HG03159 (cell line): ENCODE results near the gene SNRNP40.
"Not testable (repeated sequence)": the region's sequence is repeated elsewhere in the genome, so short reads cannot be mapped to it uniquely, and the experiment has no call there.

ENCODE experiments used
- ATAC-seq: cut with Tn5 transposase; IDR thresholded peaks from one replicate; pipeline ENCODE4 v1.9.1; 2021; ENCODE audit warnings: mild to moderate bottlenecking, moderate library complexity; ENCODE audit not compliant: unreplicated experiment

The SNRNP40 gene

DNA sequence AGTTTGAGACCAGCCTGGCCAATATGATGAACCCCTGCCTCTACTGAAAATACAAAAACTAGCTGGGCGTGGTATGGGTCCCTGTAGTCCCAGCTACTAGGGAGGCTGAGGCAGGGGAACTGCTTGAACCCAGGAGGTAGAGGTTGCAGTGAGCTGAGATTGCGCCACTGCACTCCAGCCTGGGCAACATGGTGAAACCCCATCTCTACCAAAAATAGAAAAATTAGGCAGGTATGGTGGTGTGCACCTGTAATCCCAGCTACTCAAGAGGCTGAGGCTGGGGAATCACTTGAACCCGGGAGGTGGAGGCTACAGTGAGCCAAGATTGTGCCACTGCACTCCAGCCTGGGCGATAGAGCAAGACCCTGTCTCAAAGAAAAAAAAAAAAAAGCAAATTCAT, 8.8 kb downstream of the SNRNP40 start:
- not testable (repeated sequence) for ATAC-seq

DNA sequence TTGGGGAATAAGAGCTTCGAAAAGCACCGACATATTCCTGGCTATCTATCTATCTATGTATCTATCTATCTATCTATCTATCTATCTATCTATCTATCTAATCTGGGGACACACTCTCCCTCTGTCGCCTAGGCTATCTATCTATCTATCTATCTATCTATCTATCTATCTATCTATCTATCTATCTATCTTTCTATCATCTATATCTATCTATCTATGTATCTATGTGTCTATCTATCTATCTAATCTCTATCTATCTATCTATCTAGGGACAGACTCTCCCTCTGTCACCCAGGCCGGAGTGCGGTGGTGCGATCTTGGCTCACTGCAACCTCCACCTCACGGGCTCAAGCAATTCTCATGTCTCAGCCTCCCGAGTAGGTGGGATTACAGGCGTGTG, 14.2 kb downstream of the SNRNP40 start:
- not testable (repeated sequence) for ATAC-seq

DNA sequence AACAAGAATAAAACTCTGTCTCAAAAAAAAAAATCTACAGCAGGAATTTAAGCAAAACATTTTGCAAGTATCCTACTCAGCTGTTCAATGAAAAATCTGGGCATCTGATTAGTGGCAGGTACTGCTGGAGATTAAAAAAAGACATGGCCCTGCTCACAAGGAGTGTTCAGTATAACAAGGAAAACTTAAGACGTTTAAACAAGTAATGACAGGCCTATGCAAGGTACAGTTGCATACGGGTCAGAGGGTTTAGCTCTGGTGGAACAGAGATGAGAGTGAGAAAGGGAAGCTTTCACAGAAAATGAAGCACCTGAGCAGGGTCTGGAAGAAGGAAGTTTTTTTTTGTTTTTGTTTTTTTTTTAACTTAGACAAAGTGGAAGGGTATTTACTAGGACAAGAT, 23.0 kb downstream of the SNRNP40 start:
- no peak for ATAC-seq

DNA sequence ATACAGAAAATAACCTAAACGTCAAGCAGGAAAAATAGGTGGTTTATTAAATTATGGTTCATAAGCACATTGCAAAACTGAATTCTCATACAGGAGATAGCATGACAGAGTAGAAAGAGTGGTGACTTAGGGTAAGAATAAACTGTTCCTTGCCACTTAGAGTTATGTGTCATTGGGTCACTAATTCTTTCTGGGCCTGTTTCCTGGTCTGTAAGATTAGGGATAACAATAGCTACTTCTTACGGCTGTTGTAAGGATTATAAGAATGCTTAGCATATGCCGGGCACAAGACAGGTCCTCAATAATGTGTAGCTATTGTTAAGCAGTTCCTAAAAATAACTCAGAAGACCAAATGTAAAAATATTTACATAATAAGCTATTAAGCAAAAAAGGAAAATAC, 24.2 kb downstream of the SNRNP40 start:
- ATAC-seq: no peak

DNA sequence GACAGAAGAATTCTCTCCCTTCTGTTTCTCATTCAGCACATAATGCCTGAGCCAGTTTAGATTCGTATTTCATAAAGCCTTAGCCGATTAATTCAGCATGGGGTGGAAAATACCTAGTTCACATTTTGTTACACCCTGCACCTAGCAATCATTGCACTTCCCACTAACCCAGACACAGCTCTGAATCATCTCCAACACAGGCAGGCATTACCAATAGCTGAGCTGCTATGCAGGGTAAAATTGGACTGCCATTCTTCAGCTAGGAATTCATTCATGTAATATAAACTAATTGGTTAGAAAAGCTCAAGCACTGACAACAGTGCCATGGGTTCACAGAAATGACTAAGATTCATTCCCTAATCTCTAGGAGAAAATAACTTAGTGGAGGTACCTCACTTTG, 30.0 kb downstream of the SNRNP40 start:
- no peak for ATAC-seq

DNA sequence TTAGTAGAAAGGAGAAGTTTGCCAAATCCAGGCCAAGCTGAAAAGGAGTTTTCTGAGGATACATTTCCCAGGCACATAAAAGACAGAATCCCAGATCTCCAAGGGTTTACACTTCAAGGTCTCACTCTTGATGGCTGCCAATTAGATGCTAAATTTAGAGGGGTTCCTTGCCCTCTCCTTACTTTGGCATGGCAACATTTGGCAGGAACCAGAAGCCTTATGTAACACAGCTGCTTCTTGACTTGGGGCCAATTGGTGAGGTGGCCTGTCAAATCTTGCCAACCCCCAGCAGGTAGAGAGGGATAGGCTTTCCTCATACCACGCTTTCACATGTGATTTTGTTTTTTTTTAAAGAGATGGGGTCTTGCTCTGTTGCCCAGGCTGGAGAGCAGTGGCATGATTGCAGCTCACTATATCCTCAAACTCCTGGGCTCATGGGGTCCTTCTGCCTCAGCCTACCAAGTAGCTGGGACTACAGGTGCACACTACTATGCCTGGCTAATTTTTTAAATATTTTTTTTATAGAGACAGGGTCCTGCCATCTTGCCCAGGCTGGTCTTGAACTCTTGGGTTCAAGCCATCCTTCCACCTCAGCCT, 31.7 kb downstream of the SNRNP40 start:
- ATAC-seq: no peak

DNA sequence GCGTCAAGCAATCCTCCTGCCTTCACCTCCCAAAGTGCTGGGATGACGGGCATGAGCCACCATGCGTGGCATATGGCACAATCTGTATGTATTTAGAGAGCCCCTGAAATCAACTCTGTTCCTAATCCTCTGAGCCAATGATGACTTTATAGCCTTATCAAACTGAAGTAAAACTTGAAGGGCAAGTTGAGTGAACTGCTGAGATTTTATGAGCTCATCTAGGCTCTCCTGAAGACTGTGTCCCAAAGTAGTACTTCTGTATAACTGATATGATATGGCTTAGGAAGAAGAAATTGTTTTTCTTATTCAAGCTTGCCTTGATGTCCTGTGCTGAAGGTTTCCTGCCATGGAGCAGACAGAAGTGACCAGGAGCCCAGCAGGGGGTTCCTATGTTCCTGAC, 33.2 kb downstream of the SNRNP40 start:
- ATAC-seq: no peak

DNA sequence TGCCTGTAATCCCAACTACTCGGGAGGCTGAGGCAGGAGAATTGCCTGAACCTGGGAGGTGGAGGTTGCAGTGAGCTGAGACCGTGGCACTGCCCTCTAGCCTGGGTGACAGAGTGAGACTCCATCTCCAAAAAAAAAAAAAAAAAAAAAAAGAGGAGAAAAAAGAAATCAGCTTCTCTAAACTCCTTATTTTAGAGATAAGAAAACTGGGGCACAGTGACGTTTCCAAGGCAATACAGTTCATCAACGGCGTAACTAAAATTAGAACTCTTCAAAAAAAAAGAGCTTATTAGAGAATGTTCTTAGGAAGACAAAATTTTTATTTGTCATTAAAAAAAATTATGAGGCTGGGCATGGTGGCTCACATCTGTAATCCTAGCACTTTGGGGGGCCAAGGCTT, 34.2 kb downstream of the SNRNP40 start:
- ATAC-seq: not testable (repeated sequence)

DNA sequence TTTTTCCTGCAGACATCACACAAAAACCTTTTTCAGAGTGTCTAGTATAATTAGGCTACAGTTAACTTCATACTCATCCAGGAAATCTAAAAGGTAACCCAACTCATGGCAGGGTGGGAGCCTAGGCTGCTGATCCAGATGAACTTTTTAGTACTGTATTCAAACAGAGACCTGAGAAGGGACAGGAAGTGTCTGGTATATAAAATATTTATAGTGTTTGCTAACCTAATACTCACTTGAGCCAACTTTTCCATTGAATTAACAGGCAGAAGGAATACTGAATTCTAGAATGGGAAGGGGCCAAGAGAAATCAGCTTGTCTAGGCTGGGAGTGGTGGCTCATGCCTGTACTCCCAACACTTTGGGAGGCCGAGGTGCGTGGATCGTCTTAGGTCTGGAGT, 34.7 kb downstream of the SNRNP40 start:
- no peak for ATAC-seq

DNA sequence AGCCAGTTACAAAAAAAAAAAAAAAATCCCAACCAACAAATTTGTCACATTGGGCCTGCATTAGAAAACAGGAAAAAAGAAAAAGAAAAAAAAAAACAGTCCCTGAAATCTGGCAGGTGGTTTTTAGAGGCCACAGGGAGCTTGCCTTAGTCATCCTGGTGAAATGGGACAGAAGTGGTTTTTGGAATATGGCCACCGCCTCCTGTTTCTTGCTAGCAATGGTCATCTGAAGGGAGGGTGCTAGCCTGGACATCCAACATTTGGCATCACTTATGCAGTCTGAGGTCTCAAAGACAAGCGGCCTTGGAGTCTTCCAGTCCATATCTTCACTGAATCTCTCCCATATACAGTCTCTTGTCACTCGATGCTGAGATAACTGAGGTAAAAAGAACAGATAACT, 36.8 kb downstream of the SNRNP40 start:
- no peak for ATAC-seq

DNA sequence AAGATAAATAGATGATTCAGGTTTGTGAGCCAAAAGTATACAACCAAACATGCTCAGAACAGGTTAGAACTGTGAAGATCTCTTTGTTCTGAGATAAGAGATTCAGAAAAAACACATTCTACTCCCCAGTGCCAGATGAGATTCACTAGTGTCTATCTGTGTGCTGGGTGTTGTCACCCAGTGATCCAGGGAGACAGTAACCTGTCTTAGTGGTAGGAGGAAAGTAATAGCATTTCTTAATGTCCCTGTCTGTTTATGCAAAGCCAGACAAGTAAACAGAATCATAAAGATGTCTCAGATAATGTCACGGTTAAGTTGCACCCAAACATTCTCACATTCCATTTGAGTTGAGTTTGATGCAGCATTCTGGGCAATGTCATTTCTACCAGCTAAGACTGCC, 38.0 kb downstream of the SNRNP40 start:
- ATAC-seq: no peak

DNA sequence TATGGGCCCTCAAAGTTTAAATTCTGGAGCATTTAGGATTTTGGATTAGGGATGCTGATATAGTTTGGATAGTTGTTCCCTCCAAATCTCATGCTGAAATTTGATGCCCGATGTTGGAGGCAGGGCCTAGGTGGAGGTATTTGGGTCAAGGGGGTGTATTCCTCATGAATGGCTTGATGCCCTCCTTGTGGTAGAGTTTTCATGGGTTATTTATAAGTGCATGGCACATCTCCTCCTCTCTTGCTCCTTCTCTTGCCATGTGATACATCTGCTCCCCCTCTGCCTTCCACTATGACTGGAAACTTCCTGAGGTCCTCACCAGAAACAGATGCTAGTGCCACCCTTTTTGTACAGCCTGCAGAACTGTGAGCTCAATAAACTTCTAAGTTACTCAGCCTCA, 39.4 kb downstream of the SNRNP40 start:
- ATAC-seq: no peak

DNA sequence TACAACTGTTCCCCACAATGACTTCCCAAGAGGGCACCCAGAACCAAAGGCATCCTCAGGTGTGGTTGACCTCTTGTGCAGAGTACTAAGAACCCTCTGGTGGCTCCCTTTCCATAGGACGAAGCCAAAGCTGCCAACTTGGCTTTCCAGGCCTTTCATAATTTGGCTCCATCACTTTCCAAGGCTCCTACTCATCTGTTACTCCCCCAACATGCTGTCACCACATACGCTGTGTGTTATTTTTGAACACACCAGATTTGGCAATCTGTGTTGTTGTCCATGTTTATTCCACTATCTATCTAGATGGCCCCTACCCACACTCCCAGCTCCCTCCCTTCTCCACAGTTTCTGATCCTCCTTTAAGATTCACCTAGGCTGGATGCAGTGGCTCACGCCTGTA, 46.7 kb downstream of the SNRNP40 start:
- no peak for ATAC-seq

DNA sequence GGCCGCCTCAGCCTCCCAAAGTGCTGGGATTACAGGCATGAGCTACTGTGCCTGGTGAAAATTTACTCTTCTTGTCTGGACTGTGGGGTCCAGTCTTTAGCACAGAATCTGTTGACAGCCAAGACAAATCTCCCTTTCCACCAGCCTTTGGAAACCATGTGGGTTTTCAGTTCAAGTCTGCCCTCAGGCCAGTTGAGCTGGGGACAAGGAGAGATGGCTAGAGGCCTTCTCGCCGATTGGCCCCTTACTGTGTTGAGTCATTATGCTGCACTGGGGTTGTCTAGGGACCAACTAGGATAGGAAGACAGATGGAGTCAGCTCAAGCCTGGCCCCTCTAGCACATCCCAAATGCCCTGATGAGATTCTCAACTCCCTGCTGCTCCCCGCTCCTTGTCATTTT, 48.3 kb downstream of the SNRNP40 start:
- no peak for ATAC-seq

DNA sequence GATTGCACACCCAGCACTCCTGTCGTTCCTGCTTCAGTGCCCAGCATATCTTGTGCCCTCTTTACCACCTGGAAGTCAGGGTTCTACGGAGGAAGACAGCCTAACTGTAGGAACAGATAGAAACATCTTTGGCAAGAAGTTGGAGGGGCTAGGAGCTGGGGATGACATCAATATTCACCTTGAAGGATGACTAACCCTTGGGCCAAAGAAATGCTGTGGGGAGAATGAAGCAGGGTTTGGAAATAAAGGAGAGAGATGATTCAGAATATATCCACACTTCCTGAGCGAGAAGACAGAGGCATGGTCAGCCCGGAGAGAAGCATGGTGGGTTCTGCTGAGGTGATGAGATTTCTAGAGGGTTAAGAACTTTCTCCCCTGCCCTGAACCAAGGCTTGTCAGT, 52.3 kb downstream of the SNRNP40 start:
- ATAC-seq: no peak

DNA sequence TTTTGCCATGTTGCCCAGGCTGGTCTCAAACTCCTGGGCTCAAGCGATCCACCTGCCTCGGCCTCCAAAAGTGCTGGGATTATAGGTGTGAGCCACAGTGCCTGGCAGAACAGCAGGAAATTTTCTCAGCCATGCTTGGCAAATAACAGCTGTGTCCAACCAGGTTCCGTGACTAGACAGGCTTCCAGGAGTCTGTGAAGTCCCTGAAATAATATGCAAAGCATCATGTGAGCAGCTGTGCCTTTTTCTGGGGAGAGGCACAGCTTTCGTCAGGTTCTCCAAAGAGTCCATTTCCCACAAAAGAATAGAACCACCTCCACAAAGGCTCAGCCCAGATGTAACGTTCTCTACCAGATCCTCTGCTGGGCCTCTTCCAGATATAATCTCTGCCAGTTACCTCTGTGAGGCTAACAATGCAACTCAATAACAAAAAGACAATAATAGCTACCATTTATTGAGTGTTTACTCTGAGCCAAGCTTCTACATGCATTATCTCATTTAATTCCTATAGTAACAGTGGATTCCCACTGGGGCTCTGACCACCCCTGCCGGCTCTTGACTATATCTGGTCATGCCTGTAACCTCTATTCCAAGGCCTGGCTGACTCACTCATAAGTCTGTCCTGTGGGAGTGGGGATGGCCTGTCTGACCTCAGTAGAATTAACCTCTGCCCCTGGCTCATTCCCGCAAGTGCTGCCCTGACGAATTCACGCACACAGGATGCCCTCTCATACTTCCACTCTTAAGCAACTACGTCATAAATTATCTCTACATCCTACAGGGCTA, 52.9 kb downstream of the SNRNP40 start:
- no peak for ATAC-seq

DNA sequence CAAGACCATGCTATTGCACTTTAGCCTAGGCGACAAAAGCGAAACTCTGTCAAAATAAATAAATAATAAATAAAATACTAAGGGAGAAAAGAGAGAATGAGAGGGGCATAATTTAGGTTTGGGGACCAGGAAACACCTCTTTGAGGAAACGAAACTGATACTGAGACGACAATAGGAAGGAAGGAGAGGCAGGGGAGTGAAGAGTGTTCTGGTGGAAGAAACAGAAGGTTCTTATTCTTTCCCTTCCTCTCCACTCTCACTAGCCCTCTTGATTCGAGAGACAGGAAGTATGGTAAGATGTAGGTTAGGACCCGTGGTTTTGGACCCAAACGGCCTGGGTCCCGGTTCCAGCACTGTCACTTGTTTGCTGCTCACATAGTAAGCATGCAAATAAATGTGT, 55.3 kb downstream of the SNRNP40 start:
- ATAC-seq: no peak

DNA sequence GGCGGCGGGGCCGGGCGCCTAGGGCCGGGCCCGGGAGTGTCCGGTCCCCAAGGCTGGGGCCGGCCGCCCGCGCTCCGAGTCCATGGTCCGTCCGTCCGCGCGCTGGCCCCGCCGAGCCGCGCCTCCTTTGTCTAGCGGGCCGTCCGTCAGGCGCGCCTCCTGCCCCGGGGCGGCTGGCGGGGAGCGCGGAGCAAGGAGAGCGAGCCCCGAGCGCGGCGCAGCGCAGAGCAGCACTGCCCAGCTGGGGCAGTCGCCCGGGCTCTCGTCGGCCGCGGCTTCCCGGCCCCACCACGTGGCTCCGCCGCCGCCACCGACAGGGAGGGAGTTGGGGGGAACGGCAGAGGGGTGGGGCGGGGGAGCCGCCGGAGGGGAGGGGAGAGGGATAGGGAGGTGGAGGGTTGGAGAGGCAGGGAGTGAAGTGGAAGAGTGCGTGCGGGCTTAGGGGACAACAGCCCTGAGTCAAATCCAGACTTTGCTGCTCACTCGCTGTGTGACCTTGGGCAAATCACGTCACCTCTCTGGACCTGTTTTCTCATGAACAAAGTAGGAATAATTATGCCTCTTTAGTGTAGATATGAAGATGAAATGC, 56.8 kb downstream of the SNRNP40 start, which contains the start of gene NKAIN1:
NKAIN1 (minus strand) TSS at position 235 of the 589 bp plus-strand sequence. CDS start 340 bp downstream, outside the sequence.
- ATAC-seq: no peak

DNA sequence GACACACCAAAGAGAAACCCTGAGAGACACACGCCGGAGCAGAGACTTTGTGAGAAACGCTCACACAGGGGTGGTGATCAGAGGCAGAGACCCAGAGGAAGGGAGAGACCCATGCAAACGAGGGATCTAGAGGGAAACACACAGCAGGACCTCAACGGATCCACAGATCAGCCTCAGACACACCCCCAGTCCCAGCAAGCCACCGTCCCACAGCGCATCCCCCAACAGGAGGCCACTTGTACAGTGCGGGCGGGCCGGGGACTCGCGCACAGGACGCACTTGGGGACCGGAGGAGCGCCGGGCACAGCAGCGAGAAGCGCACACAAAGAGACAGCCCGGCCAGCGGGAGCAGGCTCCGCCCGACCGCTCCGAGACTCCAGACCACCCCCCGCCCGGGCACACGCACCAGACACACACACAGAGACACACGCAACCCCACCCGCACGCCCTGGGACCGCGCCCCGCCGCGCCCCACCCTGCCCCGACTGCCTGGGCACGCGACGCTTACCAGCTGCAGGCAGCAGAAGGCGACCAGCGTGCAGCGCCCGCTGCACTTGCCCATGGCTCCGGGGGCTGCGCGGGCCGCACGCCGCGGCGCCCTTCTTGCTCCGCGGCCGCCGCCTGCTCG, 57.5 kb downstream of the SNRNP40 start:
- no peak for ATAC-seq

DNA sequence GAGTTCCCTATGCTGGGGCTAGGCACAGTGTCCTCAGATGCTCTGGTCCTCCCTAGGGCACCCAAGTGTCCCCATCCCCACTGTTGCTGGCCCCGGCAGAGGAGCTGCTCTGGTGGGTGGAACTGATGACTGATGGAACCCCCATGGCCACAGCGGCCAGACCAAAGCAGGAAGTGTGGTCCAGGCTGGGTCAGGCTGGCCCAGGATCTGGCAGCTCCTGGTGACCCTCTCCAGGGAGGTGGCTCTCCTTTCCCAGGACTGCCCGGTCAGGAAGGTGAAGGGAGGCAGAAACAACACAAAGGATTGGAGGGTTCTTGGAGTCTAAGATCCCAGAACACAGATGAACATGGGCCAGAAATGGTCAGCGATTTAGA, 58.0 kb downstream of the SNRNP40 start:
- no peak for ATAC-seq

DNA sequence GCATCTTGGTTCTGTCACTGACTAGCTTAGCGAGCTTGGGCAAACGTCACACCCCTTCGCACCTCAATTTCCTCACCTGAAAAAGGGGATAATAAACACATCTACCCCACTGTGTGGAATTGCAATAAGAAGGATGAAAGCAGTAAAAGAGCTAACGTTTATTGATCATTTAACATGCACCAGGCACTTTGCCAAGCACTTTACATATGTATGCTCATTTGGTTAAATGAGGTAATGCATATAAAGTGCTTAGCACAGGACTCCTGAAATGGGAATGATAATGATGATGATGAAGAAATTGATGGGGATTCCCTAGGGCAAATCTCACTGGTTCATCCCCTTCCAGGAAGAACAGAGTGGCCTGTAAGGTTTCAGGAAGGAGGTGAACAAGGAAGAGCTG, 61.7 kb downstream of the SNRNP40 start:
- ATAC-seq: no peak
